Parathyroid adenoma (tissue), 2 donors: ENCODE measurements around the gene FLAD1.
A peak's percentile ranks its signal among the peaks of the same experiment; 100 is the strongest.

ENCODE experiments used
- H2AFZ ChIP-seq: fragments of 300-600 bp; sonication (generic); one replicate; pipeline ENCODE4 v1.7.0; 2017; ENCODE audit warnings: antibody characterized with exemption, mild to moderate bottlenecking
- H3K27ac ChIP-seq: fragments of 300-600 bp; sonication (generic); one replicate; pipeline ENCODE4 v1.7.0; 2017
- H3K27me3 ChIP-seq: fragments of 300-600 bp; sonication (generic); one replicate; pipeline ENCODE4 v1.7.0; 2017; ENCODE audit warnings: low read length; ENCODE audit not compliant: control insufficient read depth, insufficient read depth
- H3K36me3 ChIP-seq: fragments of 300-600 bp; sonication (generic); one replicate; pipeline ENCODE4 v1.7.0; 2017; ENCODE audit warnings: low read length; ENCODE audit not compliant: control insufficient read depth, insufficient read depth
- H3K4me1 ChIP-seq: fragments of 300-600 bp; sonication (generic); one replicate; pipeline ENCODE4 v1.7.0; 2017; ENCODE audit warnings: control low read depth
- H3K4me2 ChIP-seq: fragments of 300-600 bp; sonication (generic); one replicate; pipeline ENCODE4 v1.7.0; 2017; ENCODE audit warnings: low read length
- H3K4me3 ChIP-seq: fragments of 300-600 bp; sonication (generic); one replicate; pipeline ENCODE4 v1.7.0; 2017; ENCODE audit warnings: low read depth, low read length
- H3K79me2 ChIP-seq: fragments of 300-600 bp; sonication (generic); one replicate; pipeline ENCODE4 v1.7.0; 2017; ENCODE audit warnings: control low read depth
- H3K9ac ChIP-seq: fragments of 300-600 bp; sonication (generic); one replicate; pipeline ENCODE4 v1.7.0; 2017; ENCODE audit warnings: mild to moderate bottlenecking
- H3K9me3 ChIP-seq: fragments of 300-600 bp; sonication (generic); one replicate; pipeline ENCODE4 v1.7.0; 2017; ENCODE audit warnings: low read length; ENCODE audit not compliant: control insufficient read depth
- CTCF ChIP-seq: fragments of 300-600 bp; sonication (generic); IDR thresholded peaks from one replicate; pipeline ENCODE4 v1.7.0; 2017; ENCODE audit warnings: antibody characterized with exemption, mild to moderate bottlenecking
- donor health status: primary hyperparathyroidism.

Gene FLAD1

GRCh38 chr1:154988058-154988954, 5.2 kb downstream of the FLAD1 start:
- H3K36me3 ChIP-seq, result no peaks in the 10 kb centered on the region
- no peaks in the 10 kb centered on the region for H3K9me3 ChIP-seq
- no peak overlapping the region for H3K4me2 ChIP-seq
- H3K9ac ChIP-seq, result no peak overlapping the region
- no peaks in the 10 kb centered on the region for H3K27me3 ChIP-seq
- H3K4me3 ChIP-seq, result no peak overlapping the region
- no peak for TF ChIP-seq CTCF
- peaks cover 5% of the 10 kb centered on the region for H3K79me2 ChIP-seq
- H3K27ac ChIP-seq, result no peak overlapping the region
- no peaks in the 10 kb centered on the region for H3K4me1 ChIP-seq
- H2AFZ ChIP-seq, result no peak overlapping the region

GRCh38 chr1:154989195-154989860, 6.2 kb downstream of the FLAD1 start:
- no peaks in the 10 kb centered on the region for H3K4me1 ChIP-seq
- H3K27me3 ChIP-seq, result no peaks in the 10 kb centered on the region
- no peak overlapping the region for H3K4me3 ChIP-seq
- H2AFZ ChIP-seq, result no peak overlapping the region
- H3K9me3 ChIP-seq, result no peaks in the 10 kb centered on the region
- no peak overlapping the region for H3K9ac ChIP-seq
- no peak overlapping the region for H3K4me2 ChIP-seq
- no peak for TF ChIP-seq CTCF
- no peaks in the 10 kb centered on the region for H3K36me3 ChIP-seq
- no peaks in the 10 kb centered on the region for H3K79me2 ChIP-seq
- no peak overlapping the region for H3K27ac ChIP-seq

GRCh38 chr1:154990276-154990675, 7.1 kb downstream of the FLAD1 start:
- H3K27me3 ChIP-seq, result no peaks in the 10 kb centered on the region
- H2AFZ ChIP-seq, result no peak overlapping the region
- no peak overlapping the region for H3K9ac ChIP-seq
- H3K9me3 ChIP-seq, result no peaks in the 10 kb centered on the region
- H3K4me3 ChIP-seq, result no peak overlapping the region
- H3K79me2 ChIP-seq, result no peaks in the 10 kb centered on the region
- no peaks in the 10 kb centered on the region for H3K4me1 ChIP-seq
- TF ChIP-seq CTCF, result no peak
- H3K36me3 ChIP-seq, result no peaks in the 10 kb centered on the region
- H3K27ac ChIP-seq, result no peak overlapping the region
- H3K4me2 ChIP-seq, result no peak overlapping the region

GRCh38 chr1:154992721-154993571, 9.8 kb downstream of the FLAD1 start:
- Histone ChIP-seq H3K27me3 (no peaks in the 10 kb centered on the region), H3K4me2 (no peak overlapping the region), H3K4me3 (no peak overlapping the region), H3K9me3 (no peaks in the 10 kb centered on the region), H3K4me1 (no peaks in the 10 kb centered on the region), H3K27ac (no peak overlapping the region), H3K79me2 (no peaks in the 10 kb centered on the region), H2AFZ (no peak overlapping the region), H3K36me3 (no peaks in the 10 kb centered on the region), H3K9ac (no peak overlapping the region)
- TF ChIP-seq CTCF, result peak; percentile 14
